Upper lobe of right lung (tissue), 1 donor: Measurements from ENCODE around the gene ERP44. TPM values are rescaled to one million over a fixed set of nuclear protein-coding genes. Genes with fewer than 3 reads are reported as not detected.

ENCODE experiments used
- ATAC-seq: fragments of 200-7000 bp; cut with Tn5 transposase; one replicate; pipeline ENCODE4 v1.9.1; 2020; ENCODE audit warnings: mild to moderate bottlenecking, moderate library complexity
- DNase-seq: peaks from one replicate; pipeline ENCODE4 v3.0.0-alpha.2; 2020
- H3K27ac ChIP-seq: fragments of 200-600 bp; one replicate; pipeline ENCODE4 v1.8.0; 2022
- H3K27me3 ChIP-seq: fragments of 200-600 bp; one replicate; pipeline ENCODE4 v1.8.0; 2022; ENCODE audit warnings: mild to moderate bottlenecking
- H3K36me3 ChIP-seq: fragments of 200-600 bp; one replicate; pipeline ENCODE4 v1.8.0; 2022
- H3K4me1 ChIP-seq: fragments of 200-600 bp; one replicate; pipeline ENCODE4 v1.8.0; 2022
- H3K4me3 ChIP-seq: fragments of 200-600 bp; one replicate; pipeline ENCODE4 v1.8.0; 2022; ENCODE audit warnings: mild to moderate bottlenecking
- H3K9me3 ChIP-seq: fragments of 200-600 bp; one replicate; pipeline ENCODE4 v1.8.0; 2022
- intact Hi-C: fragments of 100-400 bp; cut with DNase I; formaldehyde crosslinking; loops from one replicate; pipeline ENCODE4 v1.11.0; 2022
- total RNA-seq: library from RNA; stranded (reverse); fragmentation: NEBNext Ultra II Directional; extraction: Animal tissue kit (Norgen Biotek cat#: 25700); gene quantifications from one replicate; pipeline ENCODE4 v1.2.1, GENCODE V29; 2021
- TF ChIP-seq, protein P1 (sequence below): fragments of 200-600 bp; IDR thresholded peaks from one replicate; pipeline ENCODE4 v1.8.0; 2022; ENCODE audit warnings: antibody characterized with exemption
- donor health status: DM: no; HTN: yes; CAD: no; lungs with severe emphysema.

The ERP44 gene
- total RNA-seq, 1 donor from 2014 or later = 27.0 TPM

DNA sequence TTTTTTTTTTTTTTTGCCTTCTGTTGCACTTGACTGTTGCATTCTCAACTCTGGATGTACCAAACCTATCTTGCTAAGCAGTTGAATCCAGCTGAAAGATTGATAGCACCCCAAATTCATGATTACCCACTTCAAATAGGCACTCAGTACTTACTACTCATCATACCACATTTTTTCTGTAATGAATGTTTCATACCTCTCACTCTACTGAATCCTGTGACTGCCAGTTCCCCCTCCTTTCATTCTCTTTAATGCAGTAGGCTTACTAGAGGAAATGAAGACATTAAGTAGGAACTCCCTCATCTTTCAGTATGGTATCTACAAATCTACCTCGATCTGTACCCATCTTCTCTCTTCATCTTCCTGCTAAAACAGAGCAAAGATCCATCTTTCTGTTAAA, 7.1 kb upstream of the ERP44 start:
- Histone ChIP-seq H3K27me3 (no peaks in the 10 kb centered on the region), H3K27ac (no peak overlapping the region), H3K4me3 (no peak overlapping the region), H3K9me3 (no peaks in the 10 kb centered on the region), H3K4me1 (peaks cover 2% of the 10 kb centered on the region), H3K36me3 (peaks cover 67% of the 10 kb centered on the region)
- ATAC-seq (no peak), DNase-seq (no peak)
- intact Hi-C loops = no loop called here
- TF ChIP-seq, protein P1, sequence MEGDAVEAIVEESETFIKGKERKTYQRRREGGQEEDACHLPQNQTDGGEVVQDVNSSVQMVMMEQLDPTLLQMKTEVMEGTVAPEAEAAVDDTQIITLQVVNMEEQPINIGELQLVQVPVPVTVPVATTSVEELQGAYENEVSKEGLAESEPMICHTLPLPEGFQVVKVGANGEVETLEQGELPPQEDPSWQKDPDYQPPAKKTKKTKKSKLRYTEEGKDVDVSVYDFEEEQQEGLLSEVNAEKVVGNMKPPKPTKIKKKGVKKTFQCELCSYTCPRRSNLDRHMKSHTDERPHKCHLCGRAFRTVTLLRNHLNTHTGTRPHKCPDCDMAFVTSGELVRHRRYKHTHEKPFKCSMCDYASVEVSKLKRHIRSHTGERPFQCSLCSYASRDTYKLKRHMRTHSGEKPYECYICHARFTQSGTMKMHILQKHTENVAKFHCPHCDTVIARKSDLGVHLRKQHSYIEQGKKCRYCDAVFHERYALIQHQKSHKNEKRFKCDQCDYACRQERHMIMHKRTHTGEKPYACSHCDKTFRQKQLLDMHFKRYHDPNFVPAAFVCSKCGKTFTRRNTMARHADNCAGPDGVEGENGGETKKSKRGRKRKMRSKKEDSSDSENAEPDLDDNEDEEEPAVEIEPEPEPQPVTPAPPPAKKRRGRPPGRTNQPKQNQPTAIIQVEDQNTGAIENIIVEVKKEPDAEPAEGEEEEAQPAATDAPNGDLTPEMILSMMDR = no peak

DNA sequence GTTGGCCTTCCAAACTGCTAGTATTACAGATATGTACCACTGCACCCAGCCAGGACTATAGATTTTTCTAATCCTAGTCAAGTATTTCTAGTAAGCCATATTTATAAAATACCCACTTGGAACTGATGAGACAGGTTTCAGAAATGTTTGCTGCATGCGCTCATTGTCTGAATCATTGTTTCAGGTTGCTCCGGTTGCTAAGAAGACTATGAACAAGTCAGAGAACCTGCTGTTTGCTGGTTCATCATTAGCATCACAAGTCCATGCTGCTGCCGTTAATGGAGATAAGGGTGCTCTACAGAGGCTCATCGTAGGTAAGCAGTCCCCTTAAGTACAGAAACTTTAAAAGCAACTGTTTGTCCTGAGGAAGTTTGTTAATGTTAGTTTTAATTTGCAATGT, 5.5 kb upstream of the ERP44 start:
- H3K36me3 ChIP-seq = peaks cover 57% of the 10 kb centered on the region
- no peak overlapping the region for H3K27ac ChIP-seq
- DNase-seq (no peak), ATAC-seq (no peak)
- intact Hi-C loops = no loop called here
- TF ChIP-seq, protein P1 = no peak
- peaks cover 7% of the 10 kb centered on the region for H3K4me1 ChIP-seq
- no peaks in the 10 kb centered on the region for H3K9me3 ChIP-seq
- H3K27me3 ChIP-seq = no peaks in the 10 kb centered on the region
- H3K4me3 ChIP-seq = no peak overlapping the region

DNA sequence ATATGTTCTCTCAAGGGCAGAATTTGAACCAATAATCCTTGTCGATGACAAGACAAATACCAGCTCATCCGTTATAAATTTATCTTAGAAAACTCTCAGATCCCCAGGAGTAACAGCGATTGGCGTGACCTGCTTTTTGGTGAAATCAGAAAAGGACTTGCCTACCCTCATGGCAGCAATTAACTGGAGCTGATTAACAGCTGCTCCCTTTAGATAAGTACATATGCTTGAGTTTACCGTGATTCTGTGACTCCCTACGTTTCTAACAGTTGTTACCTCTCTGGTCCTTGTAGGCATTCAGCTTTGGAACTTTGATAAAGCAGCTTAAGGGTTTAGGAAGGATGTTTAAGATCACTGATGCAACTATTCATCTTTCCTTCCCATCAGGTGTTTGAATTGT, 2.8 kb upstream of the ERP44 start:
- DNase-seq = no peak
- Histone ChIP-seq H3K36me3 (peaks cover 30% of the 10 kb centered on the region), H3K4me3 (no peak overlapping the region), H3K9me3 (no peaks in the 10 kb centered on the region), H3K27me3 (no peaks in the 10 kb centered on the region), H3K27ac (no peak overlapping the region), H3K4me1 (peaks cover 21% of the 10 kb centered on the region)
- ATAC-seq = no peak
- TF ChIP-seq, protein P1 = no peak
- intact Hi-C loops = no loop called here

DNA sequence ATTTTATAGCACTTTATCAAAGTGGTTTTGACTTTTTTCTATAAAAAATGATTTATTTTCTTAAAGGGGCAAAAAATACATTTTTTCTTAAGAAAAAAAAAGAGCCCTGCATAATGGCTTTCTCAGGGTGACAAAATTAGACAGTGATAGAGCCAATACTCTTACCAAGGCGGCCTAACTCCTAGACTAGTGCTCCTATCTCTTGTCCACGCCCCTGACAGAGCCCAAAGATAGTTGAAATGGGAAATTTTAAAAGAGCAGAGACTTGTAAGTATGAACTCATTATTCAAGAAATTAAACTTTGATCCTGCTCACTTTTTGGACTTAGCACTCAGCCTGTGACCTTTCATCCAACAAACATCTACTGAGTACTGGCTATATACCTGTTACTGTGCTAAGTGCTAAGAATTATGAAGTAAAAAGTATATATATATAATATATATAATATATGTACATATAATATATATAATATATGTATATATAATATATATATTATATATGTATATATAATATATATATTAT, 1.4 kb upstream of the ERP44 start:
- Histone ChIP-seq H3K36me3 (peaks cover 16% of the 10 kb centered on the region), H3K4me3 (peak overlapping the region; percentile 91), H3K9me3 (no peaks in the 10 kb centered on the region), H3K27ac (peak overlapping the region; percentile 95), H3K4me1 (peaks cover 28% of the 10 kb centered on the region), H3K27me3 (no peaks in the 10 kb centered on the region)
- intact Hi-C loops = no loop called here
- TF ChIP-seq, protein P1 = no peak
- ATAC-seq (no peak), DNase-seq (no peak)

DNA sequence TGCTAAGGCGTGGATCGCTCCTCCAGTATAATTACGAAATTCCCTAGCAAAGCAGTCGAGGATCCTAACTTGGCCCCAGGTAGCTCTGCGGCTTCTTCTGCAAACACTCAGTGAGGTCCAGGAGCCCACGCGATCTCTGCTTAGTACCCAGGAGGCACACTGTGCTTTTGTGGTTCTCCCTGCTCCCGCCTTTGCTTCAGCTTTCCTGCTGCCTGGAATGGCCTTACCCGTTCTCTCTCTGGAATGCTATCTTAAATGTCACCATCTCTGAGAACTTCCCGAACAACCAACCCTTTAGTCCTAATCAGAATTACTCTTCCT, 882 bp upstream of the ERP44 start:
- intact Hi-C loops = no loop called here
- TF ChIP-seq, protein P1 = no peak
- Histone ChIP-seq H3K36me3 (peaks cover 11% of the 10 kb centered on the region), H3K27ac (peak overlapping the region; percentile 95), H3K9me3 (no peaks in the 10 kb centered on the region), H3K4me3 (peak overlapping the region; percentile 91), H3K4me1 (peaks cover 28% of the 10 kb centered on the region), H3K27me3 (no peaks in the 10 kb centered on the region)
- DNase-seq (peak; percentile 73), ATAC-seq (peak; percentile 46)
